Measurements from ENCODE around the gene RHBDF2.
"Not testable (repeated sequence)": the region's sequence is repeated elsewhere in the genome, so short reads cannot be mapped to it uniquely, and the experiment has no call there.

Gene RHBDF2

GRCh38 chr17:76527016-76527415 is 25.8 kb upstream of the RHBDF2 start:
- DNase-seq; H4K12ac ChIP-seq (ENCODE audit: low read depth, low read length); H3K9me3 ChIP-seq (ENCODE audit: insufficient read depth, low read depth, low read length); H3K9ac ChIP-seq (ENCODE audit: low read length); H3K79me2 ChIP-seq (ENCODE audit: control insufficient read depth, insufficient read depth, low read length, poor library complexity); H4K8ac ChIP-seq (ENCODE audit: low read depth, low read length); H3K23ac ChIP-seq (ENCODE audit: low read length); H2AK5ac ChIP-seq (ENCODE audit: low read length); H3K27me3 ChIP-seq (ENCODE audit: insufficient read depth, low read length); H2BK120ac ChIP-seq (ENCODE audit: insufficient read depth, low read length, poor library complexity); H2BK5ac ChIP-seq (ENCODE audit: low read depth, low read length, poor library complexity); H4K91ac ChIP-seq (ENCODE audit: low read depth, low read length); H2BK12ac ChIP-seq (ENCODE audit: low read length); H3K4me3 ChIP-seq (ENCODE audit: low read depth, low read length); H3K36me3 ChIP-seq (ENCODE audit: control insufficient read depth in 1 of 2, insufficient read depth in 2 of 2, low read length in 2 of 2); H2AFZ ChIP-seq (ENCODE audit: insufficient read depth, low read length, poor library complexity); H3K27ac ChIP-seq (ENCODE audit: low read depth, low read length); H3K18ac ChIP-seq (ENCODE audit: low read length); H3K4me2 ChIP-seq (ENCODE audit: low read length); H3K4ac ChIP-seq (ENCODE audit: low read depth, low read length); H3K14ac ChIP-seq (ENCODE audit: low read length): not testable (repeated sequence)
- Histone ChIP-seq H3K79me1 (ENCODE audit: low read length) (peaks cover 23% of the 10 kb centered on the region), H3K4me1 (ENCODE audit: control insufficient read depth in 1 of 2, insufficient read depth in 2 of 2, low read length in 2 of 2) (peaks cover 41 to 47% of the 10 kb centered on the region in 2 experiments)
- no CpG with 5 or more reads among the region's 9 CpGs for WGBS (ENCODE audit: extremely low coverage, insufficient coverage, insufficient read length)

DNA sequence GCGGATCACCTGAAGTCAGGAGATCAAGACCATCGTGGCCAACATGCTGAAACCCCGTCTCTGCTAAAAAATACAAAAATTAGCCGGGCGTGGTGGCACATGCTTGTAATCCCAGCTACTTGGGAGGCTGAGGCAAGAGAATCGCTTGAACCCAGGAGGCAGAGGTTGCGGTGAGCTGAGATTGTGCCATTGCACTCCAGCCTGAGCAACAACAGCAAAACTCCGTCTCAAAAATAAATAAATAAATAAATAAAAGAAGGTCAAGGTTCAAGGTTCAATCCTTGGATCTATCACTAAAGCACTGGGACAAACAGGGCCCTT is 24.2 kb upstream of the RHBDF2 start:
- H3K23ac ChIP-seq (ENCODE audit: low read length); H3K27ac ChIP-seq (ENCODE audit: low read depth, low read length); H3K4me3 ChIP-seq (ENCODE audit: low read depth, low read length); H2AFZ ChIP-seq (ENCODE audit: insufficient read depth, low read length, poor library complexity); H3K4ac ChIP-seq (ENCODE audit: low read depth, low read length); H4K8ac ChIP-seq (ENCODE audit: low read depth, low read length); H2BK5ac ChIP-seq (ENCODE audit: low read depth, low read length, poor library complexity); H4K91ac ChIP-seq (ENCODE audit: low read depth, low read length); H3K36me3 ChIP-seq (ENCODE audit: control insufficient read depth in 1 of 2, insufficient read depth in 2 of 2, low read length in 2 of 2); H3K4me2 ChIP-seq (ENCODE audit: low read length); H4K12ac ChIP-seq (ENCODE audit: low read depth, low read length); H2BK120ac ChIP-seq (ENCODE audit: insufficient read depth, low read length, poor library complexity); H3K9me3 ChIP-seq (ENCODE audit: insufficient read depth, low read depth, low read length); H2AK5ac ChIP-seq (ENCODE audit: low read length); H3K79me2 ChIP-seq (ENCODE audit: control insufficient read depth, insufficient read depth, low read length, poor library complexity); H3K27me3 ChIP-seq (ENCODE audit: insufficient read depth, low read length); H3K18ac ChIP-seq (ENCODE audit: low read length); H2BK12ac ChIP-seq (ENCODE audit: low read length); H3K9ac ChIP-seq (ENCODE audit: low read length); DNase-seq; H3K14ac ChIP-seq (ENCODE audit: low read length): not testable (repeated sequence)
- peaks cover 28 to 33% of the 10 kb centered on the region in 2 experiments for H3K4me1 ChIP-seq (ENCODE audit: control insufficient read depth in 1 of 2, insufficient read depth in 2 of 2, low read length in 2 of 2)
- H3K79me1 ChIP-seq (ENCODE audit: low read length), result peaks cover 13% of the 10 kb centered on the region
- WGBS (ENCODE audit: extremely low coverage, insufficient coverage, insufficient read length), result no CpG with 5 or more reads among the region's 8 CpGs

DNA sequence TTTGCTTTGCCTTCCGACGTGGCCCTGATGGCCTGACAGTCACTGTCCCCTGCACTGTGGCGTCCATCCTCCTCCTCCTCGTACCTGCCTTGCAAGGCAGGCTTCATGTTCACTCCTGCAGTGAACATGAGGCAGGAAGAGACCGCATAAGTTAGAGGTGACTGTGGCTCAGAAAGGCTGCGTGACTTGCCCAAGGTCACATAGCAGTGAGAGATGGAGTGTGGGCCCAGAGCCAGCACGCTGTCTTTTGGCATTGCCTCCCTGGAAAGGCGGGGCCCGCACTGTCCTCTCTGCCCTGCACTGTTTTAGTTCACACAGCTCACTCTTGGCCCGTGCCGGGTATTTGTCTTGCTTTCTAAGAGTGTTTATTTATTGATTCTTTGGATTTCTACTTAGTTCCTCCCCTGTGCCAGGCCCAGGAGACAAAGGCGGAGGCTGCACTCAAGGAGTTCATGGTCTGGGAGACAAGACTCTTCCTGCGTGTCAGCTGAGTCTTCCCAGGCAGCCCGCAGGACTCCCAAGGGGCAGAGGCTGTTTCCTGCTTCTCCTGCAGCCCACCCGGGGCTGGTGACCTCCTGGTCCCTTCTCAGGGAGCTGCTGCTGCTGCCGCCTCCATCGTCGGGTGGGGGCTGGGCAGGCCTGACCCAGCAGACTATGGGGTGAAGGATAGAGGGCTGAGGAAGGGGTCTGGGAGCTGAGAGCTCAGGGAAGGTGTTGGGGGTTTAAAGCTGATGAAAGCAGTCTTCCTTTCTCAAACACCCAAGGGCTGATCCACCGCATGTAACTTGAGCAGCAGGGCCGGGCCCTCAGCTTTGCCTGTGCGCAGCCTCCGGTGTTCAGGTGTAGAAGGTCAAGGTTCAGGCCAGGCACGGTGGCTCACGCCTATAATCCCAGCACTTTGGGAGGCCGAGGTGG is 23.6 kb upstream of the RHBDF2 start:
- no peak overlapping the region for H3K9ac ChIP-seq (ENCODE audit: low read length)
- H3K4me2 ChIP-seq (ENCODE audit: low read length), result no peak overlapping the region
- H2BK5ac ChIP-seq (ENCODE audit: low read depth, low read length, poor library complexity), result no peak overlapping the region
- peak overlapping the region; percentile 62 for H2AK5ac ChIP-seq (ENCODE audit: low read length)
- DNase-seq, result no peak
- no peaks in the 10 kb centered on the region for H3K36me3 ChIP-seq (ENCODE audit: control insufficient read depth in 1 of 2, insufficient read depth in 2 of 2, low read length in 2 of 2)
- H3K27ac ChIP-seq (ENCODE audit: low read depth, low read length), result no peak overlapping the region
- H3K9me3 ChIP-seq (ENCODE audit: insufficient read depth, low read depth, low read length), result no peaks in the 10 kb centered on the region
- peaks cover 8% of the 10 kb centered on the region for H3K79me1 ChIP-seq (ENCODE audit: low read length)
- H3K4ac ChIP-seq (ENCODE audit: low read depth, low read length), result no peak overlapping the region
- no peak overlapping the region for H3K4me3 ChIP-seq (ENCODE audit: low read depth, low read length)
- H3K14ac ChIP-seq (ENCODE audit: low read length), result no peak overlapping the region
- H3K23ac ChIP-seq (ENCODE audit: low read length), result no peak overlapping the region
- no peak overlapping the region for H2BK120ac ChIP-seq (ENCODE audit: insufficient read depth, low read length, poor library complexity)
- no peaks in the 10 kb centered on the region for H3K27me3 ChIP-seq (ENCODE audit: insufficient read depth, low read length)
- no peak overlapping the region for H2BK12ac ChIP-seq (ENCODE audit: low read length)
- no CpG with 5 or more reads among the region's 25 CpGs for WGBS (ENCODE audit: extremely low coverage, insufficient coverage, insufficient read length)
- no peak overlapping the region for H4K12ac ChIP-seq (ENCODE audit: low read depth, low read length)
- H4K91ac ChIP-seq (ENCODE audit: low read depth, low read length), result peak overlapping the region; percentile 3
- H3K79me2 ChIP-seq (ENCODE audit: control insufficient read depth, insufficient read depth, low read length, poor library complexity), result no peaks in the 10 kb centered on the region
- no peak overlapping the region for H3K18ac ChIP-seq (ENCODE audit: low read length)
- no peak overlapping the region for H2AFZ ChIP-seq (ENCODE audit: insufficient read depth, low read length, poor library complexity)
- peaks cover 22 to 27% of the 10 kb centered on the region in 2 experiments for H3K4me1 ChIP-seq (ENCODE audit: control insufficient read depth in 1 of 2, insufficient read depth in 2 of 2, low read length in 2 of 2)
- no peak overlapping the region for H4K8ac ChIP-seq (ENCODE audit: low read depth, low read length)

GRCh38 chr17:76523084-76524037 is 22.1 kb upstream of the RHBDF2 start:
- no peak overlapping the region for H4K91ac ChIP-seq (ENCODE audit: low read depth, low read length)
- H3K14ac ChIP-seq (ENCODE audit: low read length), result no peak overlapping the region

More at GRCh38 chr17:76523084-76524037, 22.1 kb upstream of the RHBDF2 start:
- no peak overlapping the region for H4K12ac ChIP-seq (ENCODE audit: low read depth, low read length)
- no peak overlapping the region for H2BK5ac ChIP-seq (ENCODE audit: low read depth, low read length, poor library complexity)
- no peak overlapping the region for H2AFZ ChIP-seq (ENCODE audit: insufficient read depth, low read length, poor library complexity)
- H3K4me3 ChIP-seq (ENCODE audit: low read depth, low read length), result no peak overlapping the region
- peak overlapping the region; percentile 55 for H3K9ac ChIP-seq (ENCODE audit: low read length)
- H3K4me2 ChIP-seq (ENCODE audit: low read length), result peak overlapping the region; percentile 48
- H2BK120ac ChIP-seq (ENCODE audit: insufficient read depth, low read length, poor library complexity), result no peak overlapping the region
- no peaks in the 10 kb centered on the region for H3K9me3 ChIP-seq (ENCODE audit: insufficient read depth, low read depth, low read length)
- peak; percentile 57 to 79 for DNase-seq
- WGBS (ENCODE audit: extremely low coverage, insufficient coverage, insufficient read length), result no CpG with 5 or more reads among the region's 35 CpGs
- H4K8ac ChIP-seq (ENCODE audit: low read depth, low read length), result no peak overlapping the region
- H3K36me3 ChIP-seq (ENCODE audit: control insufficient read depth in 1 of 2, insufficient read depth in 2 of 2, low read length in 2 of 2), result no peaks in the 10 kb centered on the region
- no peak overlapping the region for H3K18ac ChIP-seq (ENCODE audit: low read length)
- H2BK12ac ChIP-seq (ENCODE audit: low read length), result no peak overlapping the region
- no peaks in the 10 kb centered on the region for H3K79me1 ChIP-seq (ENCODE audit: low read length)
- no peak overlapping the region for H3K23ac ChIP-seq (ENCODE audit: low read length)
- no peak overlapping the region for H3K27ac ChIP-seq (ENCODE audit: low read depth, low read length)
- no peaks in the 10 kb centered on the region for H3K27me3 ChIP-seq (ENCODE audit: insufficient read depth, low read length)
- H3K79me2 ChIP-seq (ENCODE audit: control insufficient read depth, insufficient read depth, low read length, poor library complexity), result no peaks in the 10 kb centered on the region
- H3K4ac ChIP-seq (ENCODE audit: low read depth, low read length), result no peak overlapping the region
- H2AK5ac ChIP-seq (ENCODE audit: low read length), result peak overlapping the region; percentile 57
- peaks cover 10 to 17% of the 10 kb centered on the region in 2 experiments for H3K4me1 ChIP-seq (ENCODE audit: control insufficient read depth in 1 of 2, insufficient read depth in 2 of 2, low read length in 2 of 2)

Data from trophoblast cell (in vitro differentiated cells and primary cell).